NCI-H1436 (cell line): Measurements from ENCODE around the gene REG4.
"Not testable (repeated sequence)": the region's sequence is repeated elsewhere in the genome, so short reads cannot be mapped to it uniquely, and the experiment has no call there.

Experiments used
- DNase-seq: peaks from one replicate; lab custom pipeline; 2025; lab: John Stamatoyannopoulos, UW

REG4 gene

GRCh38 chr1:119806489-119806888 is 4.8 kb downstream of the REG4 start:
- DNase-seq: no peak

GRCh38 chr1:119805746-119806145 is 5.5 kb downstream of the REG4 start:
- no peak for DNase-seq

GRCh38 chr1:119805247-119805646 is 6.0 kb downstream of the REG4 start:
- DNase-seq: no peak

GRCh38 chr1:119799599-119800177 is 11.6 kb downstream of the REG4 start:
- DNase-seq: no peak

GRCh38 chr1:119799003-119799402 is 12.3 kb downstream of the REG4 start:
- no peak for DNase-seq

- DNase-seq: no peak
These were observed 13.7 kb downstream of the REG4 start for GRCh38 chr1:119797606-119798005.

- no peak for DNase-seq
These were observed 14.1 kb downstream of the REG4 start for GRCh38 chr1:119797162-119797561.

GRCh38 chr1:119795261-119796200 is 15.7 kb downstream of the REG4 start:
- DNase-seq: no peak

GRCh38 chr1:119794876-119795240 is 16.4 kb downstream of the REG4 start:
- no peak for DNase-seq

GRCh38 chr1:119794230-119794875 is 16.9 kb downstream of the REG4 start:
- no peak for DNase-seq

- DNase-seq: no peak
These were observed 19.9 kb downstream of the REG4 start for GRCh38 chr1:119791377-119791776.

GRCh38 chr1:119790451-119791198 is 20.6 kb downstream of the REG4 start:
- no peak for DNase-seq

- DNase-seq: no peak
These were observed 23.5 kb downstream of the REG4 start for GRCh38 chr1:119787776-119788175.

- not testable (repeated sequence) for DNase-seq
These were observed 24.7 kb downstream of the REG4 start for GRCh38 chr1:119786473-119787050.

- not testable (repeated sequence) for DNase-seq
These were observed 25.2 kb downstream of the REG4 start for GRCh38 chr1:119786046-119786445.

- DNase-seq: no peak
These were observed 27.0 kb downstream of the REG4 start for GRCh38 chr1:119784191-119784781.

GRCh38 chr1:119783354-119784185 is 27.7 kb downstream of the REG4 start:
- no peak for DNase-seq

- no peak for DNase-seq
These were observed 28.5 kb downstream of the REG4 start for GRCh38 chr1:119782631-119783325.

GRCh38 chr1:119781434-119782210 is 29.6 kb downstream of the REG4 start:
- DNase-seq: no peak
